Activated CD4-positive, CD25-positive, alpha-beta regulatory T cell treated with anti-CD3 and anti-CD28 coated beads, Interleukin-2, amount 50 U/mL, for 72 hours (primary cell): ENCODE measurements around the gene MBD4.

Source experiments
- DNase-seq: peaks from one replicate; pipeline ENCODE4 v3.0.0; 2021

The MBD4 gene

DNA sequence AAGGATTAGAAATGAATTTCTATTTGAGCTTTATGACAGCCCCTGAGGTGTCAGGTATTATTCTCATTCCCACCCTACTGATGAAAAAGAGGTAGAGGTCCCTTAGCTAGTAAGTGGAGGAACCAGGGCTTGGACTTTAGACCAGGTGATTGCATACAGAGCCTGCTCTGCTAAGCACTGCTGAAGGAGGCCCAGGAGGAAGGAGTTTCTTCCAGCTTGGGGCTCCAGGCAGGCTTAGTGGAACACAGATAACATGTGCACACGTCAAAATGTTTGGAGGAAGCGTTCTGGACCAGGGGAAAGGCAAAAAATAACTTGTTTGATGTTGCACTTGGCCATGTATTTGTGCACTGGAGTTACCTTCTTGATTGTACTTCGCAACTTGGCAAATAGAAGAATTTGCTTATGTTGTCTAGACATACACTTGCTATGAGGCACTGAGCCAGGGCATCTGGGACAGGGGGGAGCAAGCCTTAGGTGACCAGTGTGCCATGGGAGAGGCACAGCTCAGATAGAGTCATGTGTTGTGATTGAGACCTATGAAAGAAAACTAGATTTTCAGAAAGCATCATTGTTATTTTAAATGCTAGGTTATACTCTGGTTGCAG lies 22.7 kb upstream of the MBD4 start:
- no peak for DNase-seq

- DNase-seq: no peak
Measured at GRCh38 chr3:129461461-129462146, 21.9 kb upstream of the MBD4 start.

DNA sequence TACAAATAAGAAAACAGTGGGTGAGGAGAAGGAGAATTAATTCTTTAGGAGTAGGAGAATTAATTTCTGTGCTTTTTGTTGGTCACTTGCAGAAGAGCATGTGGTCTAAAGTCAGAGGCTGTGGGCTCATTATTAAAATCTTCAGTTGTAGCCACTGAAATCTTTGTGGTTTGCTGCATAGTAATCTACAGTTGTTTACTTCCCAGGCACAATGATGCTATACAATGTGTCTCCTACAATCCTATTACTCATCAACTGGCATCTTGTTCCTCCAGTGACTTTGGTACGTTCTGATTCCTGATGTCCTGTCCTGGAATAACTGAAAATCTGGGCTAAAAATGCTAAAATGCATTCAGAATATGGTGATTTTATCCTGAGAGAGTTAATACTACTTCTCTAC lies 21.3 kb upstream of the MBD4 start:
- DNase-seq: no peak

- no peak for DNase-seq
Measured at GRCh38 chr3:129460572-129460971, 20.8 kb upstream of the MBD4 start.

DNA sequence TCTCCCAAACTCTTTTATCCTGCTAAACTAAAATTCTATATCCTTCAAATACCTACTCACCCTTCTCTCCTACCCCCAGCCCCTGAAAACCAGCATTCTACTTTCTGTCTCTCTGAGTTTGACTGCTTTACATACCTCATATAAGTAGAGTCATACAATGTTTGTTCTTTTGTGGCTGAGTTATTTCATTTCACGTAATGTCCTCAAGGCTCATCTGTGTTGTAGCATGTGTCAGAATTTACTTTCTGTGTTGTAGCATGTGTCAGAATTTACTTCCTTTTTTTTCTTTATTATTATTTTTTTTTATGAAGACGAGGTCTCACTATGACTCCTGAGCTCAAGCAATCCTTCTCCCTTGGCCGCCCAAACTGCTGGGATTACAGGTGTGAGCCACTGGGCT lies 20.4 kb upstream of the MBD4 start:
- no peak for DNase-seq

DNA sequence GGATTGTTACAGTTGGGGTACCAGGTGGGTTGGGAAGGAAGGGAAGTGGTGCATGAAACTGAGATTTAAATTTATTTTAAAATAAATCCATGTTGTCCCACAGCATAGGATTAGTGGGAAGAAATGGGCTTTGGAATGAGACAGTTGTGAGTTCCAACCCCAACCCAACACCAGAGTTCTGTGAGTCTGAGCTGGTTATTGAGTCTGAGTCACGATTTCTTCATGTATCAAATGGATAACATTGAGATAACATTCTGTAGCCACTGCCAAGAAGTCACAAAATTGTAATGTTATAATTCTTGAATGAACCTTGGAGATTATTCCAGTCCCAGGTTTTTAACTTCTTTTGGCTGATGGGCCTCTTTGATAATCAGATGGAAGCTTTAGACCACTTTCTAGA lies 14.0 kb upstream of the MBD4 start:
- DNase-seq: no peak

GRCh38 chr3:129449279-129450115 lies 9.7 kb upstream of the MBD4 start:
- DNase-seq: no peak

DNA sequence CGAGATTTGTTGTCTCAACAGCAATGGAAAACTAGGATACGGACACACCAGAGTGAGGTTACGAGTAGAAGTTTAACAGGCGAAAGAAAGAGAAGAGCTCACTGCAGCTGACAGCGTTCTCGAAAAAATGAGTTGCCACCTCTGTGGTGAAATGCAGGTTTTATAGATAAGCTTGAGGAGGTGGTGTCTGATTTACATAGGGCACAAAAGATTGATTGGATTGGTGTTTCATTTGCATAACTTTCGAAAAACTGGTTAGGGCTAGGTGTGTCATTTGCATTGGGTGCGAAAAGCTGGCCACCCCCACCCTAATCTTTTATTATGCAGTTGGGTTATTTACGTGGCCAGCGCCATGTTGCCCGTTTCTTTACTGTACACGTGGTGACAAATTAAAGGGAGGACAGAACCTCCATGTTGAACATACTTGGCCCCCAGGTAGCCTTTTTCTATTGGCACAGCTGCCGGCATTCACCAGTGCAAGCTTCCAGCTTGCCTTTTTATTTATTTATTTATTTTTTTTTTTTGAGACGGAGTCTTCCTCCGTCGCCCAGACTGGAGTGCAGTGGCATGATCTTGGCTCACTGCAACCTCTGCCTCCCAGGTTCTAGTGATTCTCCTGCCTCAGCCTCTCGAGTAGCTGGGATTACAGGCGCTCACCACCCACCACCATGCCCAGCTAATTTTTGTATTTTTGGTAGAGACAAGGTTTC lies 8.6 kb upstream of the MBD4 start:
- DNase-seq: no peak

GRCh38 chr3:129446926-129447325 lies 7.2 kb upstream of the MBD4 start:
- no peak for DNase-seq

GRCh38 chr3:129445471-129445870 lies 5.7 kb upstream of the MBD4 start:
- no peak for DNase-seq

DNA sequence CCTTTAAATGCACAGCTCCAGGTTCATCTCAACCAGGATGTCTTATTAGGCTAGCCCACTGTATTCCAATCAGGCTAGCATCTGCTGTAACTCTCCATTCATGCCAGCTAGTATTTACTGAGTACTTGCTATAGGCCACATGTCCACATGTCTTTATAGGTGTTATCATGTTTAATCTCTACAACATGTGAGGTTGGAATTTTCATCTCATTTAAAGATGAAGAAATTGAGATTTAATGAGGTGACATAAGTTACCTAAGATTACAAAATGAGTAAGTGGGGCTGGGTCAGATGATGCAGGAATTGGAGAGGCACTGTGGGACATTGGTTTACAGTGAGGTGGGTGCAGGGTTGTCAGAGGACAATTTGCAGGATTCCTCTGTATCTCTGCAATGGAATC lies 3.2 kb upstream of the MBD4 start:
- no peak for DNase-seq

- DNase-seq: no peak
Measured at GRCh38 chr3:129442486-129442885, 2.7 kb upstream of the MBD4 start.

DNA sequence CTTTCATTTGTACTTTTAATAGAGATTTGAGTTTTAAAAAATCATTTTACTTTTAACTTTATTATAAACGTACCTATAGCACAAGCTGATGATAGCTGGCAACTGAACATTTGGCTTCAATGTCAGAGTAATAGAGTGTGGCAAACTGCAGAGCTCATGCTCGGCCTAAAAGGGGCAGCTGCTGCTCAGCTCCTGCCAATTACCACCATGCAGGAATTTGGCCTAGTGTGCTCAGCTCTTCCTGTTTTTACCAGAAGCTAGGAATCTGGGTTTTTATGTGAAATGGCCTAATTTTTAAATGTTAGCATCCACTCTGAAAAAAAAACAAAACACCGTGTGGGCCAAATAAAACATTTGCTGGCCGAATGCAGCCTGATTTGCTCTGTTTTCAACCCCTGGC lies 2.0 kb upstream of the MBD4 start:
- no peak for DNase-seq

- no peak for DNase-seq
Measured at GRCh38 chr3:129441215-129441614, 1.5 kb upstream of the MBD4 start.

DNA sequence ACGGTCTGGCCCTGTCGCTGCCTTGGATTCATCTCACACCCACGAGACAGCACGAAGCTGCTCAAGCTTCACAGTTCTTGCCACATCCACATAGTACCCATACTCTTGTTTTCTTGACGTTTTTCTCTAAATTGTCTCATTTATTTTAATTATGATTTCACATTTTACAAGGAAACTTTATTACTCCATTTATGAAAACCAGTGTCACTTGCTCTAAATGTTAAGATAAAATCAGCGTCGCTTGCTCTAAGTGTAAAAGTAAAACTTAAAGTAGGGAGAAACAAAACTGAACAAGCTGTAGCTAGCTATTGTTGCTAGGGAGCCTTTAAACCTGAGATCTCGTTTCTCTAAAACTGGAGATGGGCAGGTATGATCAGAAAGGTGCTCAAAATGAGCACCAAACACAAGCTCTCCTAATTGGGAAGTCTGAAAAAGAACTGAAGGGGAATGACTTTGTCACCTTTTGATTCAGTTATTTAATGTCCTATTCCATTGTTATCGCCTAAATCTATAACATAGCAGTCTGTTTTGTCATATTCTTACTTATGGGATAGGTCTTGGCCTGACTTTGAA lies 956 bp upstream of the MBD4 start:
- no peak for DNase-seq

DNA sequence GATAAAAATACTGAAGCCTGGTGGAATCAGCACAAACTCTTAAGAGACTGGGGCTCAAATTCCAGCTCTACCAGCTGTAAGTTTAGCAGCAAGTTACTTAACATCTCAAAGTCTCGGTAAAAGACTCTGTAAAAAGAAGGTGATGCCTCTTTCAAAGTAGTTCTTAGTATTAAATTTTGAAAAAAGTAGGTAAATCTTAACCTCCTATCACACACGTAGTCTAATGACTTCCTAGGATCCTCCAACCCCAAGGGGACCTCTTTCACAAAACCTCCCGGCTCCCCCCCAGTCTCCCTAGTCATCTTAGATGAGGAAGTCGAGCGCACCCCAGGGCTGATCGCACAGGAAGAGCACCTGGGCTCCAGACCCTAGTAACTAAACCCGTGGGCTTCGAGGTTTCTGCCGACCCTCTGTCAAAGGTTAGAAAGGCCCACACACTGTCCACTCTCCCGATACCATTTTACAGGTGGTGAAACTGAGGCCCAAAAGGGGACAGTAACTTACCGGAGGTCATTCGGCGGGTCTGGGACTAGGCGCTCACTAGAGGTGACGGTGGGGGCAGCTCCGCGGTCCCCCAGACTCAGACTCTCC lies 427 bp downstream of the MBD4 start:
- DNase-seq: no peak

DNA sequence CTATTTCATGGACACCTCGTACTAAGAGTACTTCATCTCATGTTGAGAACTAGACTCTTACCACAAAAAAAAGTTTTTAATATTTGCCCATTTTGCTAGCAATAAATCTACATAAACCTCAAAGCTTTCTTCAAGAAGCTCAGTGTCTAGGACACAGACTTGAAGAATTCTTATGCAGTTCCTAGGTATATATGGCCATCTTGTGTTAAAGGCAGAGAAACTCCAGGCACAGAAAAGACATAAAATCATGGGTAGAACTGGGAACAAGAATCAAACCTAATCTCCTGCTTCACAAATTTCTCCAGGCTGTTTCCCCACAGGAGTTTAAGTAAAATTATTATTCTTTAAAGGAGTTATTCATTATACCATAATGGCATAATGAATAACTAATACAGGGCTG lies 4.4 kb downstream of the MBD4 start:
- no peak for DNase-seq

DNA sequence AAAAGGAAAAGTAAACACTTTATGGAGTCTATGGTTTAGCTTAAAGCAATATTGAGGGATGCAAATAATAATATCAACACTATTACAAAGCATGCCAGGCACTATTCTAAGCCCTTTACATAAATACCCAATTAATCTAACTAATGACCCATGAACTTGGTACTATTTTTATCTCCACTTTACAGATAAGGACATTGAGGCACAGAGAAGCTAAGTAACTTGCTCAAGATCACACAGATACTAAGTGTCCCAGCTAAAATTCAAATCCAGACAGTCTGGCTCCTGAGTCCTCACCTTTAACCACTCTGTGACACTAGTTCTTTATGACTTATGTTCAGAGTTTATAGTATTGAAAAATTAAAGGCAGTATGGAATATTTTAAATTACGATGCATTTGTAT lies 5.6 kb downstream of the MBD4 start:
- no peak for DNase-seq

GRCh38 chr3:129433565-129433964 lies 6.2 kb downstream of the MBD4 start:
- DNase-seq: no peak

GRCh38 chr3:129432671-129433070 lies 7.1 kb downstream of the MBD4 start:
- no peak for DNase-seq

- DNase-seq: no peak
Measured at GRCh38 chr3:129432036-129432435, 7.7 kb downstream of the MBD4 start.

GRCh38 chr3:129429602-129430001 lies 10.1 kb downstream of the MBD4 start:
- no peak for DNase-seq

GRCh38 chr3:129429080-129429451 lies 10.7 kb downstream of the MBD4 start:
- DNase-seq: no peak
